ENCODE measurements around the gene TRIM50.

GRCh38 chr7:73304071-73304470 is 23.8 kb downstream of the TRIM50 start:
- TF ChIP-seq CTCF (IDR thresholded peaks at IDR 0.05; ENCODE audit: low read depth, low read length, poor library complexity, severe bottlenecking) (no peak), EZH2phosphoT487 (IDR thresholded peaks at IDR 0.05; ENCODE audit: borderline replicate concordance, low read length) (no peak)
